ENCODE measurements around the gene ZC3H15. TPM values are rescaled to one million over a fixed set of nuclear protein-coding genes. Genes with fewer than 3 reads are reported as not detected.

ZC3H15 gene
- polyA plus RNA-seq, 1 experiment = 26.5 TPM

- Histone ChIP-seq H3K36me3 (ENCODE audit: control insufficient read depth, insufficient read depth, low read length) (no peaks in the 10 kb centered on the region), H3K4me3 (ENCODE audit: low read depth, low read length) (no peak overlapping the region), H3K27me3 (ENCODE audit: control insufficient read depth, insufficient read depth, low read length) (no peaks in the 10 kb centered on the region)
- no peak for TF ChIP-seq CTCF (IDR thresholded peaks at IDR 0.05; ENCODE audit: insufficient read depth, low read depth, low read length)
- peak; percentile 60 for DNase-seq (ENCODE audit: low read depth)
- POLR2A ChIA-PET = no interaction called here
- CTCF ChIA-PET = interaction anchor here (1.3 to 1.4 kb wide), 2 partner anchors 24 to 95 kb away, joined by 3 read pairs; no protein-coding TSS in a partner anchor
Measured at GRCh38 chr2:186546846-186547245, 60.8 kb downstream of the ZC3H15 start.

- ChIA-PET CTCF (interaction anchor here (0.6 to 2.0 kb wide), 4 partner anchors 12 to 117 kb away, joined by 3 to 6 read pairs (median 4); no protein-coding TSS in a partner anchor), POLR2A (no interaction called here)
- no peak overlapping the region for H3K4me3 ChIP-seq (ENCODE audit: low read depth, low read length)
- H3K36me3 ChIP-seq (ENCODE audit: control insufficient read depth, insufficient read depth, low read length) = no peaks in the 10 kb centered on the region
- no peaks in the 10 kb centered on the region for H3K27me3 ChIP-seq (ENCODE audit: control insufficient read depth, insufficient read depth, low read length)
- TF ChIP-seq CTCF (IDR thresholded peaks at IDR 0.05; ENCODE audit: insufficient read depth, low read depth, low read length) = no peak
- DNase-seq (ENCODE audit: low read depth) = no peak
Measured at GRCh38 chr2:186551323-186552050, 65.4 kb downstream of the ZC3H15 start.

GRCh38 chr2:186554429-186554828 is 68.4 kb downstream of the ZC3H15 start:
- no peak for DNase-seq (ENCODE audit: low read depth)
- ChIA-PET POLR2A (no interaction called here), CTCF (no interaction called here)
- no peaks in the 10 kb centered on the region for H3K27me3 ChIP-seq (ENCODE audit: control insufficient read depth, insufficient read depth, low read length)
- H3K36me3 ChIP-seq (ENCODE audit: control insufficient read depth, insufficient read depth, low read length) = no peaks in the 10 kb centered on the region
- no peak for TF ChIP-seq CTCF (IDR thresholded peaks at IDR 0.05; ENCODE audit: insufficient read depth, low read depth, low read length)
- H3K4me3 ChIP-seq (ENCODE audit: low read depth, low read length) = no peak overlapping the region

GRCh38 chr2:186554850-186555671 is 69.0 kb downstream of the ZC3H15 start:
- ChIA-PET POLR2A (interaction anchor here (0.6 kb wide), 1 partner anchor 11 kb away, joined by 3 read pairs; no protein-coding TSS in a partner anchor), CTCF (interaction anchor here (0.7 kb wide), 1 partner anchor 59 kb away, joined by 3 read pairs; no protein-coding TSS in a partner anchor)
- H3K27me3 ChIP-seq (ENCODE audit: control insufficient read depth, insufficient read depth, low read length) = no peaks in the 10 kb centered on the region
- no peak for DNase-seq (ENCODE audit: low read depth)
- H3K4me3 ChIP-seq (ENCODE audit: low read depth, low read length) = no peak overlapping the region
- TF ChIP-seq CTCF (IDR thresholded peaks at IDR 0.05; ENCODE audit: insufficient read depth, low read depth, low read length) = no peak
- H3K36me3 ChIP-seq (ENCODE audit: control insufficient read depth, insufficient read depth, low read length) = no peaks in the 10 kb centered on the region
